SU-DHL-6 (cell line): ENCODE results near the gene ITPKB.

Experiments used
- EZH2phosphoT487 ChIP-seq: fragments of 200-600 bp; sonication (generic), shearing (Covaris generic); conservative IDR thresholded peaks from 2 replicates; pipeline ENCODE4 v1.6.1; 2018; ENCODE audit warnings: mild to moderate bottlenecking, antibody characterized with exemption, low read length, moderate library complexity, mixed read lengths
- TF ChIP-seq, protein P1 (sequence below): fragments of 200-600 bp; sonication (generic); IDR thresholded peaks from one replicate; pipeline ENCODE4 v1.5.1; 2017; ENCODE audit warnings: antibody characterized with exemption, mild to moderate bottlenecking, low read length, moderate library complexity; ENCODE audit not compliant: insufficient read depth, poor library complexity, severe bottlenecking

DNA sequence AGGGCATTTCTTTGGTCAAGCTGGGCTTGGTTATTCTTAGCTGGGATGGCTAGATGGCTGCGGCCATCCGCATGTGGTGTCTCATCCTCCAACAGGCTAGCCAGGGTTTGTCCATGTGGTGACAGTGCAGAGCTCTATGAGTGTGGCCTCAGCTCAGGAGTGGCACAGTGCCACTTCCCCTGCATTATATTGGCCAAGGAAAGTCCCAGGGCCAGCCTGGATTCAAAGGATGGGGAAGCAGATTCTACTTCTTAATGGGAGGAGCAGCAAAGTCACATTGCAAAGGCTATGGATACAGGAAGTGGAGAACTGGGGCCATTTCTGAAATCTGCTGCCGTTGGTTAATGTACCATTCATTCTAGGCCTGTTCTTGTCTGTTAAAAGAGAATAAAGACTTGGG is 156.1 kb downstream of the ITPKB start:
- TF ChIP-seq, protein P1, sequence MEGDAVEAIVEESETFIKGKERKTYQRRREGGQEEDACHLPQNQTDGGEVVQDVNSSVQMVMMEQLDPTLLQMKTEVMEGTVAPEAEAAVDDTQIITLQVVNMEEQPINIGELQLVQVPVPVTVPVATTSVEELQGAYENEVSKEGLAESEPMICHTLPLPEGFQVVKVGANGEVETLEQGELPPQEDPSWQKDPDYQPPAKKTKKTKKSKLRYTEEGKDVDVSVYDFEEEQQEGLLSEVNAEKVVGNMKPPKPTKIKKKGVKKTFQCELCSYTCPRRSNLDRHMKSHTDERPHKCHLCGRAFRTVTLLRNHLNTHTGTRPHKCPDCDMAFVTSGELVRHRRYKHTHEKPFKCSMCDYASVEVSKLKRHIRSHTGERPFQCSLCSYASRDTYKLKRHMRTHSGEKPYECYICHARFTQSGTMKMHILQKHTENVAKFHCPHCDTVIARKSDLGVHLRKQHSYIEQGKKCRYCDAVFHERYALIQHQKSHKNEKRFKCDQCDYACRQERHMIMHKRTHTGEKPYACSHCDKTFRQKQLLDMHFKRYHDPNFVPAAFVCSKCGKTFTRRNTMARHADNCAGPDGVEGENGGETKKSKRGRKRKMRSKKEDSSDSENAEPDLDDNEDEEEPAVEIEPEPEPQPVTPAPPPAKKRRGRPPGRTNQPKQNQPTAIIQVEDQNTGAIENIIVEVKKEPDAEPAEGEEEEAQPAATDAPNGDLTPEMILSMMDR = no peak
- TF ChIP-seq EZH2phosphoT487 = no peak
